Central memory CD4-positive, alpha-beta T cell (primary cell): ENCODE results near the gene CRMP1.
"Not testable (repeated sequence)": the region's sequence is repeated elsewhere in the genome, so short reads cannot be mapped to it uniquely, and the experiment has no call there.

Source experiments
- DNase-seq: peaks from one replicate; pipeline ENCODE4 v3.0.0; 2022

CRMP1 gene

DNA sequence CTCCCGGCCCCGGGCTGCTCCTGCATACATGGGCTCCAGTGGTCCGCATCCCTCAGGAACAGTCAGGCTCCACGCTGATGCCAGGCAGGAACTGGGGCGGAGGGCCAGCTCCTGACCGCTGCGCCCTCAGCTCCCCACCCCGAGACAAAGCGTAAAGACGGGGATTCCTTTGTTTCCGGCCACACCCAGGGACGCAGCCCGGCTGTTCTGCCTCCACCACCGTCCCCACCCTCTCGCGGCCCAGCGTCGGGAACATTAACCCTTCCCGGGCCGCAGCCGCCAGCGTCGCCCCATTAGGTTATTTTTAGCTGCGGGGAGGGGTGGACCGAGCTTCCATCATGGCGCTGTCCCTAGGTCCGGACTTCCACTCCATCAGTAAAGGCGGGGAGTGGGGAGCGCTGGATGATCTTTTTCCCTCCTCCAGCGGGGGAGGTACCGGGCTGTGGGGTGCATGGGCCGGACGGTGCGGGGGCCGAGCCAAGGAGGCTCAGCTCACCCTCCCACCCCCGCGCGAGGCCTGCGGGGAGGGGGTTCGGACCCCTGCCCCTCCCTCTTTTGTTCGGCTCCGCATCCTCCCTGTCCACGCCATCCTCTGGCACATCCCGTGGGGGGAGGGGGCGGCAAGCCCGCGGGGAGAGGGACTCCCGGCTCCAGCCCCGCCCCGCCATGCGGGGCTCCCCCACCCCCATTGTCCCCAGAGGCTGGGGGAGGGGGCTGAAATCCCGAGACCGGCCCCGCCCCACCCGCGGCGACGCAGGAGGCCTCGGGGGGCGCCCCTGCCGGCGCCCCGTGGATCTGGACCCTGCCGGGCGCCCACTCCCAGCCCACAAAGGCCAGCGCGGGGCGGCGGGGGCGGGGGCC is 5.3 kb downstream of the CRMP1 start:
- DNase-seq = no peak

DNA sequence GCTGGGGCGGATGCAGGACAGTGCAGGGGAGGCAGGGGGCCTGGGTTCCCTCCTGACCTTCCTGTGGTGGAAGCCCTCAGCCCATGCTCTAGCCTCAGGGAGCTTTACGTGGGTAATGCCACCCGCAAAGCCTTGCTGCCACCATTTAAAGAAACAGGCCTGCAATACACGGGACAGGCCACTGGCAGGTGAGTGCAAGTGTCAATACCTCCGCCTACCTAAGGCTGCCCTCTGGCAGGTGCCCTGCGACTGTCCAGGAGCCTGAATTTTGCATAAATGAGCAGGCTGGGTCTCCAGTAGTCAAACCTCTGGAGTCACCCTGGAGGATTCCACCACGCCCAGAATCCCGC is 5.9 kb downstream of the CRMP1 start:
- no peak for DNase-seq

- no peak for DNase-seq
These were observed 7.2 kb downstream of the CRMP1 start for GRCh38 chr4:5885733-5886132.

GRCh38 chr4:5884796-5885195 is 8.1 kb downstream of the CRMP1 start:
- no peak for DNase-seq

GRCh38 chr4:5883916-5884315 is 9.0 kb downstream of the CRMP1 start:
- DNase-seq = no peak

DNA sequence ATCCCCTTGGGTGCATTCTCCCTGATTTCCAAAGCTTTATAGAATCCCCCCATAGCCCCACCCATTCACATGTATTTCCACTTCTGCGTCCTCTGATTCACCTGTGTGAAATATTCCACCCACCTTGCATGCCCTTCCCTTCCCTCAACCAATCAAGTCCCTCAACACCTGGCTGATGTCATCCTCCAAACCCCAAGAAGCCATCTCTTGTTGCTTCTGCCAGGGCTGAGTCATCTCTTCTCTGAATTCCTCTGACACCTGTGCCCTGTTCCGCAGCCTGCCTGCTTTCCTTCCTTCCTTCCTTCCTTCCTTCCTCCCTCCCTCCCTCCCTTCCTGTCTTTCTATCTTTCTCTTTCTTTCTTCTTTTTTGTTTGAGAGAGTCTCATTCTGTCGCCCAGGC is 9.9 kb downstream of the CRMP1 start:
- no peak for DNase-seq

DNA sequence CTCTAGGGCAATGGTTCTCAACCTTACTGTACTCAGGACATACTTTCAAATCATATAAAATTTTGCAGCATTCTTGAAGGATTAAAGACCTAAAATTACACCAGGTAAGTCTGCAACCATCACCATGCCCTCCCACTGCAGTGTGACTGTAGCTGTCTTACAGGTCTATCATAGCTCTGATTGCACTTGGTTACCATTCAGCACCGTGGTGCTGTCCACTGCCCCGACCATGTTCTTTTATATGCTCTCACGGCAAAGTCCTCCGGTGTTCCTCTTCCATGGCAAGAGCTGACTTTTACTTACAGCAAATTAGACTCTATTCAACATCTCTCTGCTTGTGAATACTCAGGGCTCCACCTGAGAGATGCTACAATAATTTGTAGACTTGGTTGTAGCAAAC is 11.5 kb downstream of the CRMP1 start:
- DNase-seq = no peak

- DNase-seq = no peak
These were observed 14.5 kb downstream of the CRMP1 start for GRCh38 chr4:5878359-5878758.

- DNase-seq = no peak
These were observed 15.5 kb downstream of the CRMP1 start for GRCh38 chr4:5877392-5877791.

GRCh38 chr4:5874811-5875449 is 18.0 kb downstream of the CRMP1 start:
- no peak for DNase-seq

DNA sequence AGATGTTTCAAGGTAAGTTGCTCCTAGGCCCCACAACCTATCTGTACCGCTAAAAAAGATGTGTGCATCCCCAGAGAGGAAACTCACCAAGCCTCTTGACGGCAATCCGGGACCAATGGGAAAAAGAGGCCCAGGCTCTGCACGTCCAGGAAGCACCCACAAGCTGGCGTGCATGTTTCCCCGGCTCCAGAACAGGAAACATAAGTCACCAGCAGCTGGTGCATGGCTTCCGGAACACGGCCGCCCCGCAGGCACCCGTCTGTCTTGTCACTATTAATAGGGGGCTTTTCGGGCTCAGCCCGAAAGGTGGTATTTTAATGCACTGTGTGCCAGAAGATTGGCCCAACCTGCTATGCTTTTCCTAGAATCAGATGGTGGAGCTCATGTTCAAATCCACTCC is 22.2 kb downstream of the CRMP1 start:
- DNase-seq = no peak

- no peak for DNase-seq
These were observed 22.8 kb downstream of the CRMP1 start for GRCh38 chr4:5869966-5870619.

DNA sequence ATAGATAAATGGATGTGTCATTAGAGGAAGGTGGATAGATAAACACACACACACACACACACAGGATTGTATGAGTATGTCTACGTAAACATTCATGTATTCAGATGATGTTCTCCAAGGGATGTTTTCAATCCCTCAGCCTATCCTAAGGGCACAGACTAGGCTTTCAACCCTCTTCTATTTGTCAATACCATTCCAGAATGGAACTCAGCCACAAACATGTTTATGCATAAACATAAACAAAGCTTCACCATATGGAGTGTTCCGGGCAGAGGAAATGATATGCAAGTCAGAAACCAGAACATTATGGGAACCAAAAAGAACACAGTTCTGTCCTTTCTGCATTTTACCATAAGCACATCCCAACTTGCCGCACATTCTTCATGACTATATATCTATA is 25.0 kb downstream of the CRMP1 start:
- DNase-seq = no peak

GRCh38 chr4:5866841-5867813 is 25.8 kb downstream of the CRMP1 start:
- DNase-seq = no peak

- no peak for DNase-seq
These were observed 26.8 kb downstream of the CRMP1 start for GRCh38 chr4:5865896-5866599.

DNA sequence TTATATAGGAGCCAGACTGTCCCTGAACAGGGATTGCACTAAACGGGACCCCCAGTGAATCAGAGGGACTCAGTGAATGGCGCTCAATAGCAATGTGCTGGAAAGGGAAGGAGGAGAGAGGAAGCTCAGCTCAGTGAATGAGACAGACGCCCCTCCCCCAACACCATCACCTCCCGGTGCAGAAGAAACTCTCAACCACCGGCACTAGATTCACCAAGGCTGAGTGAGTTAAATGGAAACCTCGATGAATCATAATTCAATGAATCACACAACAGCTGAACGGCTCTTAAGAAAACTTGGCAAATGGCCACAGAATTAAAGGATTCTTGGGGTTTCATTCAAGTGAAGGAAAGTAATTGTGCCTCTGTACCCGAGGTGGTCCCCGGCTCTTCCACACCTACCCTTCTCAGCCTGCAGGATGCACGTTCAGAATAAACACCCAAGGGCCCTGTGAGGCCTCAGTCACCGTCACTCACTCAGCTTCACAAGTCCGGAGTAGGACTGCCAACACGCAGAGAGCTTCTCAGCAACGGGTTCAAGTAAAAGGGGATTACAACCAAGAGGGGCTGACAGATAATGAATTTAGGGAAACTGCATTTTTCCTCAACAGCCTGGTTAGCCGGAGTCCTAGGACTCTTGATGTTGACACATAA is 29.3 kb downstream of the CRMP1 start:
- DNase-seq = no peak

DNA sequence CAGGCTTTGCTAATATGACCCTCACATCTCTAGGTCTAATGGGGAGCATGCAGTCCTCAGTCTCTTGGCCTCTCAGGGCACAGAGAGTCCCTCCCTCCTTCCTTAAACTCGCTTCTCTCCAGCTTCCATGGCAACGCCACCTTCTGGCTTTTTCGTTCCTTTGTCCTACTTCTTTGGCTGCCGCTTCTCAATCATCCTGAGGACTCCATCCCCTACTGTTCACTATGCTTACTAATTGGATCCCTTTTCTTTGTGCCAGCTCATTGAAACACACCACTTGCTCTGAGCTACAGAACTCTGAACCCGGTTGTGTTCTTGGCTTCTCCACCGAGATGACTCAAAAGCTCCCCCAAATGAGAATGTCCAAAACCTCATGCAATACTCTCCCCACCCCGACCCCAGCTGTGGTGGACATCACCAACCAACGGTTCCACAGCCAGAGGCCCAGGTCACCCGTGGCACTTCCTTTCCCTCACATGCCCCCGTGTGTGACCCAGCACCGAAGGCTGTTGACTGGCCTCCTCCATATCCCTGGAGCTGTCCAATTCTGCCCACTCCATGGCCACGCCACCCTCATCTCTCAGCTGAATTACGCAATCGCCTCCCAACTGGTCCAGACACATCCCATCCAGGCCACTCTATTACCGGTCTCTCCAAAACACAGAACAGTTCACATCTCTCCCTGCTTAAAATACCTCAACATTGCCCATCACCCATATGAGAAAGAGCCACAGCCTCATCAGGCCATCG is 34.7 kb downstream of the CRMP1 start:
- no peak for DNase-seq

DNA sequence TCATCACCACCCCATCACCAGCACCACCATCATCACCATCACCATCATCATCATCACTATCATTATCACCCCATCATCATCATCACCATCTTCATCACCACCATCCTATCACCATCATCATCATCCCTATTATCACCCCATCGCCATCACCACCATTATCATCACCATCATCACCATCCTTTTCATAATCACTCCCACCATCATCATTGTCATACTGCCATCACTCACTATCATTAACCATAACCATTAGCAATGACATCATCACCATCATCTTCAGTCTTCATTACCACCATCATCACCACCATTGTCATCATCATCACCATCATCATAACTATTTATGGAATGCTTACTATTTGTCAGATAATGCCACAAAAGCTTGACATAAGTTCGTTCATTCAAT is 35.7 kb downstream of the CRMP1 start:
- no peak for DNase-seq

- DNase-seq = not testable (repeated sequence)
These were observed 36.5 kb downstream of the CRMP1 start for GRCh38 chr4:5856362-5856761.

- no peak for DNase-seq
These were observed 38.0 kb downstream of the CRMP1 start for GRCh38 chr4:5854929-5855328.
